Pons (tissue), 1 donor: ENCODE measurements around the gene EDIL3.
A peak's percentile ranks its signal among the peaks of the same experiment; 100 is the strongest.

ENCODE experiments used
- DNase-seq: peaks from one replicate; pipeline ENCODE4 v3.0.0-alpha.2; 2016; ENCODE audit warnings: low spot score

EDIL3 gene

DNA sequence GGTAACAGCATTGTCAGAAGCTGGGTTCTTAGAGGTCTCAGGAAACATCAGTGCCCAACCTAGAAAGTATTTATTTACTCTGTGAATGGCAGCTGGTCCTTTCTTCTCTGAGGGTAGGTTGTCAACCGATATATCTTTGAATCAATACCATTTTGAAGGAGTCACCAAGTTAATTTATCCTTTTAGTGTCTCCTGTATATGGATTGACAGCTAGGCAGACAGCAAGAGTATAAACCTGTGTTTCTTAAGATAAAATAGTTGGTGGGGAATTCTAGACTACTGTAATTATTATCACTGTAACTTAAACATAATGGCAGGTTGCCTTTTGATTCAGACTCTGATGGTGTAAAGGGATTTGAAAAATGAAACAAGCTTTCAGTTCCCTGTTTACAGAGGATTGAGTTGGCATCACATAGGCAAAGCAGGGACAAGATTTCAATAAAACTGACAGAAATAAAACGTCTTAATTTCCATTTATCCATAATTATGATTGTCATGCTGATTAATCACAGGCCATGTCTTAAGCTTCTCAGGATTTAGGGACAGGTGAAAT lies 473.2 kb downstream of the EDIL3 start:
- DNase-seq: no peak

DNA sequence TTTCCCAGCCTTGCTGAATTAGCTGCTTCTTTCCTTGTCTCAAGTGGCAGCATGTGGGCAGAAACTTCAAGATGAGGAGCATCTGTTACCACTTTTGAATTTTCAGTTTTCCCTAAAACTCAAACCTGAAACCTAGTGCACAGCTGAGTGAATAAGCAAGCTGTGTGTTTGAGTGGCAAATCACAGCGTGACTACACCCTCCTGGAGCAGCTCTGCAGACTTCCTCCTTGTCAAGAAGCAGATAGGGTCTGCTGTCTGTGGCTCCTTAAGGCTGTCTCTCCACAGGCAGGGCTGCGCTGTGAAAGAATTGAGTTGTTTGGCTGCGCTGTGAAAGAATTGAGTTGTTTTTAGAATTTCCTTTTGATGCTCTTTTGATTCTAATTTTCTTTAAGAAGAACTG lies 484.4 kb downstream of the EDIL3 start:
- peak; percentile 20 for DNase-seq

DNA sequence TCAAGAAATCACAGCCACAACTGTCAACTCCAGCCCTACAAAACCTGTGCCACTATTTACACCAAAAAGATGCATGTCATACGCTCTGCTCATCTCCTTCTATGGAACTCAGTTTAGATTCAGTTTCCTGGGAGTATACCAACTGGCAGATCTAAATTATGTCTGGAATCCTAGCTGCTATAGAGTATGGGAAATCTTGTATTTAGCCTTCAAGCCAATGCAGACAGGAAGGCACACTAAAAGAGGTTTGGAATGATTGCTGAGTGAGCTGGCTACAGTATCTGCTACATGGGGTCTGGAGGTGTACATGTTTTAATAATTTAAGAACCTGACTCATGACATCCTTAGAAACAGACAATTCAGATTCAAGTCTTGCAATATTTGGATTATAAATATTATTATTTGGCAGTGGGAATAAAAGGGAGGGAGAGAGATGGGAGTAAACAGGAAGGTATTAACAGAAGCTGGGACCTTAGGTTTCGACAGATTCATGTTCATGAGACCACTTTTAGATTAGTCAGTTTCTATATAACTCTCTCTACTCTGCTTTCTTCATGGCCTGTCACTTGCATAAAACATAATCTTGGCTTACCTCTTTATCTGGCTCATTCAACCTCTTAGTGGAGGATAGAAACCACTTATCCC lies 485.2 kb downstream of the EDIL3 start:
- DNase-seq: no peak

DNA sequence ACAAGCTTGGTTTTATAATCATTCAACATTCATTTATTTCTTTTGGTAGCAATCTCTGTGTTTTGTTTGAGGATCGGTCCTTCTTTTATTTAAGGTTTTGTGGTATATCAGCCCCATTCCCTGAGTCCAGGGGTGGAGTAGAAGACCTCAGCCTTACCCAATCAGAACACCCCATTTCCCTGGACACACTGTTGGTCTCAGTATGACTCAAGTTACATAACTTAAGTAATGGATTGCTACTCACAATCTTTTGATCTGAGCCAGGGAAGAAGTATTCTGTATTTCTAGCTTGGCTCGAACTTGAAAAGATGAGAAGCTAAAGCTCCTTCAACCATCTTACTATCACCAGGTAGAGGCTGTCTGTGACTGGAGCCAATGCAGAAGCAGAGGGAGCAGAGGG lies 488.8 kb downstream of the EDIL3 start:
- DNase-seq: no peak

DNA sequence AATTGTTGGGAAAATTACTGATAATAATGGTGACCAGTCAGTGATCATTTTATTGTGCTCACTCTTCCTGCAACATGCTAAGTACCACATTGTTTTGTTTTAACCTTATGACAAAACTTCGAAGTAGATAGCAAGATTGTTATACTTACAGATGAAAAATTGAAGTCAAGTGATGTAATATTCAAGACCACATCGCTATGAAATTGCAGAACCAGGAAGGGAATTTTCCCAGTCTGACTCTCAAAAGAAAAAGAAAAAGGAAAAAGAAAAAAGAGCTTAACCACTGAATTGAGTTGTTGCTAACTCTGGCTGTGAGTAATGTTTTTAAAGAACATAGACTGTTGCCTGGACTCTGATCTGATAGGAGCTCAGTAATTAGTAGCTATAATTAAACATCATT lies 493.4 kb downstream of the EDIL3 start:
- no peak for DNase-seq
